ENCODE measurements around the gene FCAR.

DNA sequence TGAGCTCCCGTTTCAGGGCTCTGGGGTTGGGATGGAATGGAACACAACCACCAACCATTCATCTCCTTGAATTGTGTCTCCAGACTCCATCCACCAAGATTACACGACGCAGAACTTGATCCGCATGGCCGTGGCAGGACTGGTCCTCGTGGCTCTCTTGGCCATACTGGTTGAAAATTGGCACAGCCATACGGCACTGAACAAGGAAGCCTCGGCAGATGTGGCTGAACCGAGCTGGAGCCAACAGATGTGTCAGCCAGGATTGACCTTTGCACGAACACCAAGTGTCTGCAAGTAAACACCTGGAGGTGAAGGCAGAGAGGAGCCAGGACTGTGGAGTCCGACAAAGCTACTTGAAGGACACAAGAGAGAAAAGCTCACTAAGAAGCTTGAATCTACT is 15.5 kb downstream of the FCAR start:
- TF ChIP-seq, protein P1, sequence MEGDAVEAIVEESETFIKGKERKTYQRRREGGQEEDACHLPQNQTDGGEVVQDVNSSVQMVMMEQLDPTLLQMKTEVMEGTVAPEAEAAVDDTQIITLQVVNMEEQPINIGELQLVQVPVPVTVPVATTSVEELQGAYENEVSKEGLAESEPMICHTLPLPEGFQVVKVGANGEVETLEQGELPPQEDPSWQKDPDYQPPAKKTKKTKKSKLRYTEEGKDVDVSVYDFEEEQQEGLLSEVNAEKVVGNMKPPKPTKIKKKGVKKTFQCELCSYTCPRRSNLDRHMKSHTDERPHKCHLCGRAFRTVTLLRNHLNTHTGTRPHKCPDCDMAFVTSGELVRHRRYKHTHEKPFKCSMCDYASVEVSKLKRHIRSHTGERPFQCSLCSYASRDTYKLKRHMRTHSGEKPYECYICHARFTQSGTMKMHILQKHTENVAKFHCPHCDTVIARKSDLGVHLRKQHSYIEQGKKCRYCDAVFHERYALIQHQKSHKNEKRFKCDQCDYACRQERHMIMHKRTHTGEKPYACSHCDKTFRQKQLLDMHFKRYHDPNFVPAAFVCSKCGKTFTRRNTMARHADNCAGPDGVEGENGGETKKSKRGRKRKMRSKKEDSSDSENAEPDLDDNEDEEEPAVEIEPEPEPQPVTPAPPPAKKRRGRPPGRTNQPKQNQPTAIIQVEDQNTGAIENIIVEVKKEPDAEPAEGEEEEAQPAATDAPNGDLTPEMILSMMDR (IDR thresholded peaks at IDR 0.05) = no peak
- TF ChIP-seq POLR2AphosphoS5 (IDR thresholded peaks at IDR 0.05) (no peak), POLR2A (IDR thresholded peaks at IDR 0.05; ENCODE audit: low read depth) (no peak)
